Stimulated activated CD4-positive, alpha-beta T cell treated with anti-CD3 and anti-CD28 coated beads, Interleukin-15, amount 100 ng/mL, for 24 hours (primary cell): ENCODE results near the gene GSK3A.

Experiments used
- DNase-seq: peaks from one replicate; pipeline ENCODE4 v3.0.0-alpha.2; 2020

GSK3A gene

GRCh38 chr19:42280815-42281145, 38.4 kb upstream of the GSK3A start:
- DNase-seq, result no peak

GRCh38 chr19:42279902-42280814, 37.8 kb upstream of the GSK3A start:
- DNase-seq, result peak; percentile 94

GRCh38 chr19:42279155-42279901, 36.9 kb upstream of the GSK3A start:
- DNase-seq, result no peak

- no peak for DNase-seq
Observed at GRCh38 chr19:42278452-42279154, 36.2 kb upstream of the GSK3A start.

- no peak for DNase-seq
Observed at GRCh38 chr19:42277821-42278451, 35.5 kb upstream of the GSK3A start.

GRCh38 chr19:42276821-42277220, 34.4 kb upstream of the GSK3A start:
- DNase-seq, result peak; percentile 48

GRCh38 chr19:42276284-42276683, 33.9 kb upstream of the GSK3A start:
- no peak for DNase-seq

- no peak for DNase-seq
Observed at GRCh38 chr19:42275517-42275916, 33.1 kb upstream of the GSK3A start.

GRCh38 chr19:42275103-42275502, 32.7 kb upstream of the GSK3A start:
- no peak for DNase-seq

GRCh38 chr19:42274065-42274682, 31.8 kb upstream of the GSK3A start:
- no peak for DNase-seq

GRCh38 chr19:42273407-42274064, 31.1 kb upstream of the GSK3A start:
- DNase-seq, result no peak

- DNase-seq, result no peak
Observed at GRCh38 chr19:42272989-42273406, 30.6 kb upstream of the GSK3A start.

- DNase-seq, result no peak
Observed at GRCh38 chr19:42272535-42272897, 30.1 kb upstream of the GSK3A start.

GRCh38 chr19:42271861-42272534, 29.6 kb upstream of the GSK3A start:
- no peak for DNase-seq

- no peak for DNase-seq
Observed at GRCh38 chr19:42271045-42271419, 28.6 kb upstream of the GSK3A start.

GRCh38 chr19:42270346-42271044, 28.1 kb upstream of the GSK3A start:
- DNase-seq, result peak; percentile 81

- DNase-seq, result no peak
Observed at GRCh38 chr19:42269478-42270345, 27.3 kb upstream of the GSK3A start.

GRCh38 chr19:42268704-42269477, 26.5 kb upstream of the GSK3A start, which contains the start of gene CIC:
Gene CIC (plus strand): TSS chr19:42269252. CDS start chr19:42271784, 2,532 bp downstream.
- peak; percentile 100 for DNase-seq
